GM18517 (cell line): Measurements from ENCODE around the gene DDX51.
"Not testable (repeated sequence)": the region's sequence is repeated elsewhere in the genome, so short reads cannot be mapped to it uniquely, and the experiment has no call there.

Experiments
- ATAC-seq: cut with Tn5 transposase; IDR thresholded peaks from one replicate; pipeline ENCODE4 v1.9.1; 2021; ENCODE audit warnings: mild to moderate bottlenecking, moderate library complexity; ENCODE audit not compliant: unreplicated experiment

The DDX51 gene

GRCh38 chr12:132141976-132142678 is 2.0 kb downstream of the DDX51 start:
- ATAC-seq, result no peak

- ATAC-seq, result no peak
Measured at GRCh38 chr12:132140918-132141841, 2.9 kb downstream of the DDX51 start.

- no peak for ATAC-seq
Measured at GRCh38 chr12:132140501-132140900, 3.6 kb downstream of the DDX51 start.

GRCh38 chr12:132139912-132140311 is 4.2 kb downstream of the DDX51 start:
- ATAC-seq, result no peak

GRCh38 chr12:132138941-132139871 is 4.9 kb downstream of the DDX51 start:
- ATAC-seq, result no peak

GRCh38 chr12:132137483-132138125 is 6.5 kb downstream of the DDX51 start:
- no peak for ATAC-seq

- ATAC-seq, result not testable (repeated sequence)
Measured at GRCh38 chr12:132136226-132136625, 7.9 kb downstream of the DDX51 start.

- ATAC-seq, result not testable (repeated sequence)
Measured at GRCh38 chr12:132134653-132135183, 9.4 kb downstream of the DDX51 start.

GRCh38 chr12:132133952-132134652 is 10.0 kb downstream of the DDX51 start:
- no peak for ATAC-seq

GRCh38 chr12:132132609-132133430 is 11.3 kb downstream of the DDX51 start:
- ATAC-seq, result no peak

GRCh38 chr12:132131952-132132351 is 12.2 kb downstream of the DDX51 start:
- no peak for ATAC-seq

- no peak for ATAC-seq
Measured at GRCh38 chr12:132131229-132131628, 12.9 kb downstream of the DDX51 start.

- no peak for ATAC-seq
Measured at GRCh38 chr12:132130690-132131089, 13.4 kb downstream of the DDX51 start.

- ATAC-seq, result no peak
Measured at GRCh38 chr12:132129007-132129406, 15.1 kb downstream of the DDX51 start.

GRCh38 chr12:132127041-132127440 is 17.1 kb downstream of the DDX51 start:
- ATAC-seq, result no peak

GRCh38 chr12:132125736-132126135 is 18.4 kb downstream of the DDX51 start:
- ATAC-seq, result no peak

- no peak for ATAC-seq
Measured at GRCh38 chr12:132124766-132125425, 19.2 kb downstream of the DDX51 start.
